Liver (tissue), 9 donors: ENCODE results near the gene PIGL. TPM values are rescaled to one million over a fixed set of nuclear protein-coding genes. Genes with fewer than 3 reads are reported as not detected.

Source experiments
- DNase-seq: peaks from one replicate; pipeline ENCODE4 v3.0.0-alpha.2; 2017; ENCODE audit warnings: low spot score
- H3K27ac ChIP-seq, 2 donors: one replicate each; pipeline ENCODE4 v1.7.0; 2013; ENCODE audit warnings: inconsistent platforms in 2 of 2, low read length in 2 of 2, control low read depth in 1 of 2, low read depth in 1 of 2, mild to moderate bottlenecking in 1 of 2
- H3K27me3 ChIP-seq, 4 donors: one replicate each; pipeline versions ENCODE4 v1.6.1 to v1.7.0; 2013; ENCODE audit warnings: low read length in 3 of 4, inconsistent platforms in 1 of 4, mild to moderate bottlenecking in 1 of 4, moderate library complexity in 1 of 4; ENCODE audit not compliant: control insufficient read depth in 4 of 4, insufficient read depth in 4 of 4
- H3K36me3 ChIP-seq, 4 donors: one replicate each; pipeline versions ENCODE4 v1.6.1 to v1.7.0; 2013; ENCODE audit warnings: low read length in 3 of 4, mild to moderate bottlenecking in 3 of 4, low read depth in 1 of 4, moderate library complexity in 1 of 4; ENCODE audit not compliant: control insufficient read depth in 4 of 4, insufficient read depth in 3 of 4
- H3K4me1 ChIP-seq, 4 donors: one replicate each; pipeline versions ENCODE4 v1.6.1 to v1.7.0; 2013; ENCODE audit warnings: low read length in 3 of 4, mild to moderate bottlenecking in 3 of 4, moderate library complexity in 1 of 4; ENCODE audit not compliant: control insufficient read depth in 4 of 4, insufficient read depth in 4 of 4
- H3K4me3 ChIP-seq, 3 donors: one replicate each; pipeline versions ENCODE4 v1.6.1 to v1.7.0; 2013; ENCODE audit warnings: low read length in 3 of 3, control low read depth in 1 of 3, low read depth in 1 of 3, mild to moderate bottlenecking in 1 of 3
- H3K9ac ChIP-seq, 2 donors: one replicate each; pipeline ENCODE4 v1.7.0; 2013; ENCODE audit warnings: low read length in 2 of 2, mild to moderate bottlenecking in 2 of 2, moderate library complexity in 2 of 2, control low read depth in 1 of 2, low read depth in 1 of 2
- H3K9me3 ChIP-seq, 4 donors: one replicate each; pipeline versions ENCODE4 v1.6.1 to v1.7.0; 2013; ENCODE audit warnings: low read length in 3 of 4; ENCODE audit not compliant: control insufficient read depth in 4 of 4
- EGR1 ChIP-seq, 2 donors: IDR thresholded peaks; 2 replicates each; pipeline ENCODE4 v1.6.1; 2016 to 2018; ENCODE audit warnings: antibody characterized with exemption in 2 of 2, low read depth in 2 of 2
- FOXA1 ChIP-seq: IDR thresholded peaks from 2 replicates; pipeline ENCODE4 v1.6.1; 2016; ENCODE audit warnings: antibody characterized with exemption
- GABPA ChIP-seq, 2 donors: IDR thresholded peaks in 1 of 2; conservative IDR thresholded peaks in 1 of 2; 2 replicates each; pipeline ENCODE4 v1.6.1; 2016; ENCODE audit warnings: antibody characterized with exemption in 2 of 2, mild to moderate bottlenecking in 1 of 2, moderate library complexity in 1 of 2
- HNF4A ChIP-seq, 2 donors: conservative IDR thresholded peaks; 2 replicates each; pipeline ENCODE4 v1.6.1; 2016; ENCODE audit warnings: antibody characterized with exemption in 2 of 2, mild to moderate bottlenecking in 2 of 2
- HNF4G ChIP-seq: IDR thresholded peaks from 2 replicates; pipeline ENCODE4 v1.6.1; 2016; ENCODE audit warnings: antibody characterized with exemption
- JUND ChIP-seq, 2 donors: IDR thresholded peaks; 2 replicates each; pipeline ENCODE4 v1.6.1; 2016; ENCODE audit warnings: antibody characterized with exemption in 2 of 2
- NR2F2 ChIP-seq: IDR thresholded peaks from 2 replicates; pipeline ENCODE4 v1.6.1; 2016; ENCODE audit warnings: antibody characterized with exemption
- RAD21 ChIP-seq, 2 donors: IDR thresholded peaks; 2 replicates each; pipeline ENCODE4 v1.6.1; 2016; ENCODE audit warnings: antibody characterized with exemption in 2 of 2, mild to moderate bottlenecking in 2 of 2
- REST ChIP-seq: IDR thresholded peaks from 2 replicates; pipeline ENCODE4 v1.6.1; 2016; ENCODE audit warnings: antibody characterized with exemption, mild to moderate bottlenecking
- RXRA ChIP-seq, 2 donors: IDR thresholded peaks; 2 replicates each; pipeline ENCODE4 v1.6.1; 2017 to 2018; ENCODE audit warnings: antibody characterized with exemption in 2 of 2, mild to moderate bottlenecking in 1 of 2
- SP1 ChIP-seq: IDR thresholded peaks from 2 replicates; pipeline ENCODE4 v1.6.1; 2018; ENCODE audit warnings: antibody characterized with exemption, mild to moderate bottlenecking
- YY1 ChIP-seq: IDR thresholded peaks from 2 replicates; pipeline ENCODE4 v1.6.1; 2016; ENCODE audit warnings: antibody characterized with exemption, mild to moderate bottlenecking
- ZBTB33 ChIP-seq: IDR thresholded peaks from 2 replicates; pipeline ENCODE4 v1.6.1; 2016; ENCODE audit warnings: antibody characterized with exemption
- WGBS: extraction: QIAGEN DNeasy Blood & Tissue Kit; methylation state at CpG from one replicate; pipeline ENCODE4 v1.1.7; 2013; 5-methylcytosine and 5-hydroxymethylcytosine counted together
- polyA plus RNA-seq, 2 donors: library from polyadenylated mRNA; stranded (reverse) in 1 of 2; unstranded in 1 of 2; fragments of 200-250 nt in 1 of 2; fragments of >200 nt in 1 of 2; fragmentation: Nextera tagmentation in 1 of 2; extraction: Ambion mirVana in 1 of 2; gene quantifications; one replicate each; pipeline versions ENCODE4 v1.2.1 to v1.2.3, GENCODE V29; 2013 to 2015
- total RNA-seq, 2 donors: library from RNA; depleted of rRNA; stranded (reverse); fragments of >200 nt; gene quantifications; one replicate each; pipeline ENCODE4 v1.2.3, GENCODE V29; 2014
- TF ChIP-seq, protein P1 (sequence below): IDR thresholded peaks from 2 replicates; pipeline ENCODE4 v1.6.1; 2016; ENCODE audit warnings: antibody characterized with exemption
- TF ChIP-seq, protein P2 (sequence below): fragments of 150-350 bp; IDR thresholded peaks from 2 replicates; pipeline ENCODE4 v1.5.1; 2017; ENCODE audit warnings: improper control_type of control experiment, low read depth, low read length; ENCODE audit not compliant: missing input control
- TF ChIP-seq, protein P3 (sequence below): IDR thresholded peaks from 2 replicates; pipeline ENCODE4 v1.6.1; 2016; ENCODE audit warnings: antibody characterized with exemption
- donor health status: healthy.
- donor health status: healthy.
- donor health status: healthy.
- donor health status: healthy.
- donor health status: healthy.

Gene PIGL
- total and polyA plus RNA-seq, 4 donors = 6.7 to 34.7 (median 14.7) TPM

GRCh38 chr17:16361874-16362273 is 144.9 kb downstream of the PIGL start:
- no peak for DNase-seq
- Histone ChIP-seq H3K27ac (no peak overlapping the region), H3K4me3 (no peak overlapping the region), H3K36me3 (no peaks in the 10 kb centered on the region), H3K27me3 (no peaks in the 10 kb centered on the region), H3K9ac (no peak overlapping the region), H3K4me1 (peaks cover 0 to 5% (median 0%) of the 10 kb centered on the region in 4 donors), H3K9me3 (no peaks in the 10 kb centered on the region)
- WGBS = 89% methylated on average over 8 of the region's 8 CpGs
- TF ChIP-seq GABPA (IDR thresholded peaks at IDR 0.05 in 1 of 2, conservative IDR thresholded peaks at IDR 0.05 in 1 of 2) (no peak), RXRA (IDR thresholded peaks at IDR 0.05) (no peak), SP1 (no peak), EGR1 (IDR thresholded peaks at IDR 0.05; ENCODE audit: low read depth in 2 of 2) (no peak), YY1 (no peak), REST (no peak), FOXA1 (no peak), HNF4G (no peak), RAD21 (IDR thresholded peaks at IDR 0.05) (no peak), JUND (IDR thresholded peaks at IDR 0.05) (no peak), NR2F2 (no peak), HNF4A (conservative IDR thresholded peaks at IDR 0.05) (no peak), ZBTB33 (no peak)
- TF ChIP-seq, protein P1, sequence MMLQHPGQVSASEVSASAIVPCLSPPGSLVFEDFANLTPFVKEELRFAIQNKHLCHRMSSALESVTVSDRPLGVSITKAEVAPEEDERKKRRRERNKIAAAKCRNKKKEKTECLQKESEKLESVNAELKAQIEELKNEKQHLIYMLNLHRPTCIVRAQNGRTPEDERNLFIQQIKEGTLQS = no peak
- TF ChIP-seq, protein P2, sequence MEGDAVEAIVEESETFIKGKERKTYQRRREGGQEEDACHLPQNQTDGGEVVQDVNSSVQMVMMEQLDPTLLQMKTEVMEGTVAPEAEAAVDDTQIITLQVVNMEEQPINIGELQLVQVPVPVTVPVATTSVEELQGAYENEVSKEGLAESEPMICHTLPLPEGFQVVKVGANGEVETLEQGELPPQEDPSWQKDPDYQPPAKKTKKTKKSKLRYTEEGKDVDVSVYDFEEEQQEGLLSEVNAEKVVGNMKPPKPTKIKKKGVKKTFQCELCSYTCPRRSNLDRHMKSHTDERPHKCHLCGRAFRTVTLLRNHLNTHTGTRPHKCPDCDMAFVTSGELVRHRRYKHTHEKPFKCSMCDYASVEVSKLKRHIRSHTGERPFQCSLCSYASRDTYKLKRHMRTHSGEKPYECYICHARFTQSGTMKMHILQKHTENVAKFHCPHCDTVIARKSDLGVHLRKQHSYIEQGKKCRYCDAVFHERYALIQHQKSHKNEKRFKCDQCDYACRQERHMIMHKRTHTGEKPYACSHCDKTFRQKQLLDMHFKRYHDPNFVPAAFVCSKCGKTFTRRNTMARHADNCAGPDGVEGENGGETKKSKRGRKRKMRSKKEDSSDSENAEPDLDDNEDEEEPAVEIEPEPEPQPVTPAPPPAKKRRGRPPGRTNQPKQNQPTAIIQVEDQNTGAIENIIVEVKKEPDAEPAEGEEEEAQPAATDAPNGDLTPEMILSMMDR = no peak
- TF ChIP-seq, protein P3, sequence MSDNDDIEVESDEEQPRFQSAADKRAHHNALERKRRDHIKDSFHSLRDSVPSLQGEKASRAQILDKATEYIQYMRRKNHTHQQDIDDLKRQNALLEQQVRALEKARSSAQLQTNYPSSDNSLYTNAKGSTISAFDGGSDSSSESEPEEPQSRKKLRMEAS = no peak
